GM21619 (cell line): Measurements from ENCODE around the gene REG1B.
"Not testable (repeated sequence)": the region's sequence is repeated elsewhere in the genome, so short reads cannot be mapped to it uniquely, and the experiment has no call there.

Source experiments
- ATAC-seq: cut with Tn5 transposase; IDR thresholded peaks from one replicate; pipeline ENCODE4 v1.9.1; 2021; ENCODE audit not compliant: unreplicated experiment

The REG1B gene

DNA sequence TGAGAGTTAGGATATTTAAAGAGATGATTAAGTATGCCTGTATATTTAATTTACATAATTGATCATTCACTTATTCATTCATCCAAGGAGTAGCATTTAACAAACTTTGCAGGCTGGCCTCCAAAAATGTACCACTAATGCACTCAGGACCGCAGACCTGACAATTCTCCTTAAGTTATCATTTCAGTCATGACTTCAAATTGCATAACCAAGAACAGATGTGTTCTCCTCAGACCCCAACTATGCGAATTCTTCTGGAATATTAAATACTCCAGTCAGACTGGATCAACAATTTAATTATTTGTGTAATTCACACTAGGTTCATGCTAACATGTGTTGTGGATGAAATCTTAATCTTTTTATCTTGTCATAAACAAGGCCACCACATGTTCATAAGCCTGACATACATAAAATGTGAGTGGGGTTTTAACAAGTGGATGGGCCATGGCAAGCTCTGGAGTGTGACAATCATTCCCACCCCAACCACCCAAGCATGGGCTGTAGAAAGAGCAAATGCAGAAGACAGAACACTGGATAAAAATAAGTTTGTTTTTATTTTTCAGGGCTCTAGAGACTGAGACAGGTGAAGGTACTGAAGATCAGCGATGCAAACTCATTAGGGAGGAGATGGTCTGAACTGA is 3.2 kb downstream of the REG1B start:
- no peak for ATAC-seq

DNA sequence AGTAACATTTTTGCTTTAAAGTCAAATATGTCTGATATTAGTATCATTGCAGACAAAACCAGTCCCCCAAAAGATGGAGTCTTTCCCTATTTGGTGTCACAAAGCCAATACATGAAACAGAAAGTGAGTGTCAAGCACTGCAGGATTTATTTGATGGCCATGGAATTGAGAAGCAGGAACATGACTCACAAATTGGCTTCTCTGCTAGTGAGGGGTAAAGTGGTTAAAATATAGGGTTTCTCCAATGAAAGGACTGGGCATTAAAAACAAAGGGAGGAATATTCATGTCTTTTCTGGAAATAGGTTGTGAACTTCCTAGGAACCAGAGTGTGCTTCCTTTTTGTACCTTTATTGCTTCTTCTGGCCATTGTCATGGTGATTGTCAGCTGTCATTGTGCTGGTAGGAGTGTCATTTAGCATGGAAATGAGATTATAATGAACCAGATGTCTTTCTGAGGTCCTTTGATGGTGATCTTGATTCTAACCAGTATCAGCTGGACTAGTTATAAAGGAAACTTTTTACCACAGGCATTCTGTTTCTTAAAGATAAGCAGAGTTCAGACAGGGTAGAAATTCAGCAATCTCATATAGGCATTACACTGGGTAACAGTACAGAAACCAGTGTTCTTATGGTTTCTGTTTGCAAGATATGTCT is 4.1 kb downstream of the REG1B start:
- ATAC-seq: no peak

DNA sequence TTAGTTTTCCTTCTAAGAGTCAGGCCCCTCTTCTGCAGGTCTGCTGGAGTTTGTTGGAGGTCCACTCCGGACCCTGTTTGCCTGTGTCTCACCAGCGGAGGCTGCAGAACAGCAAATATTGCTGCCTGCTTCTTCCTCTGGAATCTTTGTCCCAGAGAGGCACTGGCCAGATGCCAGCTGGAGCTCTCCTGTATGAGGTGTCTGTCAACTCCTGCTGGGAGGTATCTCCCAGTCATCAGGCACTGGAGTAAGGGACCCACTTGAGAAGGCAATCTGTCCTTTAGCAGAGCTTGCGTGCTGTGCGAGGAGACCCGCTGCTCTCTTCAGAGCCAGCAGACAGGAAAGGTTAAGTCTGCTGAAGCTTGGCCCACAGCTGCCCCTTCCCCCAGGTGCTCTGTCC is 4.8 kb downstream of the REG1B start:
- no peak for ATAC-seq

DNA sequence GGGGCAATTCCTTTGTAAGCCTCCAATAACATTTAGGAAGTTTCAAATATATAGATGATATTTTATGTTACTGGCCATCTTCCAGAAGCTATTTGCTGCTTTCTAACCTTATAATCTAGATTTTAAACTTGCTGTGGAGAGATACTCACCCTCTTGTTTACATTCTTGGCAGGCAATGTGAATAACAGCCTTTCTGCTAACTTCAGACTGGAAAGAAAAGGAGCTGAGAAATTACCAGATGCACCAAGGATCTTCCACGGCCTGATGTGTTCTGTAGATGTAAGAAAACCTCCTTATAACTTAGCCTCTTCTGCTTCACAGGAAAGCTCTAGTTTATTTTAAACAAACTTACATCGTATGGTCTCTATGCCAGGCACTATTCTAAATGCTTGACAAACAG is 16.7 kb downstream of the REG1B start:
- no peak for ATAC-seq

DNA sequence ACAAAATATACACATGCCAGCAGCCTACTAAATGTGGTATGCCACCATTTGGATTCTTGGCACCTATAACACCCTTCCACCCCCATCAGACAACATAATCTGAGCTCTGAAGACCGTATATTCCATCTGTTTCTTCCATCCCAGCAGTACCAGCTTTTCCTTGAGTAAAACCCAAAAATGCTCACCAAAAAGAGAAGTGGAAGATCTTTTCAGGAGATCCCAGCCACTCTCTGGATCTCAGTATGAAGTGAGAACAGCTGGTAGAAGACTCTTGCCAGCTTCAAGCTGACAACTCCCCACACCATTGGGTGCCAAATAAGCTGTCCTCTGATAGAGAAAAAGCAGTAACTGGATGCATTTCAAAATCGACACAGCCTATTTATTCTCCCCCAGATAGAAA is 22.6 kb downstream of the REG1B start:
- ATAC-seq: no peak

DNA sequence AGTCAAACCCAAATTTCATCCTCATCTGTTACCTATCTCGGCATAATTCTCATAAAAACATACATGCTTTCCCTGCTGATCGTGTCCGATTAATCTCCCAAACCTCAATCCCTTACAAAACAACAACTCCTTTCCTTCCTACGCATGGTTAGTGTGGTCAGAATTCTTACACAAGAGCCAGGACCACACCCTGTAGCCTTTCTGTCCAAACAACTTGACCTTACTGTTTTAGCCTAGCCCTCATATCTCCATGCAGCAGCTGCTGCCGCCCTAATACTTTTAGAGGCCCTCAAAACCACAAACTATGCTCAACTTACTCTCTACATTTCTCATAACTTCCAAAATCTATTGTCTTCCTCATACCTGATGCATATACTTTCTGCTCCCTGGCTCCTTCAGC is 33.0 kb downstream of the REG1B start:
- ATAC-seq: not testable (repeated sequence)

DNA sequence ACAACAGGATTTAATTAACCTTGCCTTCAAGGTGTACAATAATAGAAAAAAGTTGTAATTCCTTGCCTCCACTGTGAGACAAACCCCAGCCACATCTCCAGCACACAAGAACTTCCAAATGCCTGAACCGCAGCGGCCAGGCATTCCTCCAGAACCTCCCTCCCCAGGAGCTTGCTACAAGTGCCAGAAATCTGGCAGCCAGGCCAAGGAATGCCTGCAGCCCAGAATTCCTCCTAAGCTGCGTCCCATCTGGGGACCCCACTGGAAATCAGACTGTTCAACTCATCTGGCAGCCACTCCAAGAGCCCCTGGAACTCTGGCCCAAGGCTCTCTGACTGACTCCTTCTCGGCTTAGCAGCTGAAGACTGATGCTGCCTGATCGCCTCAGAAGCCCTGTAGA is 34.3 kb downstream of the REG1B start:
- ATAC-seq: not testable (repeated sequence)

DNA sequence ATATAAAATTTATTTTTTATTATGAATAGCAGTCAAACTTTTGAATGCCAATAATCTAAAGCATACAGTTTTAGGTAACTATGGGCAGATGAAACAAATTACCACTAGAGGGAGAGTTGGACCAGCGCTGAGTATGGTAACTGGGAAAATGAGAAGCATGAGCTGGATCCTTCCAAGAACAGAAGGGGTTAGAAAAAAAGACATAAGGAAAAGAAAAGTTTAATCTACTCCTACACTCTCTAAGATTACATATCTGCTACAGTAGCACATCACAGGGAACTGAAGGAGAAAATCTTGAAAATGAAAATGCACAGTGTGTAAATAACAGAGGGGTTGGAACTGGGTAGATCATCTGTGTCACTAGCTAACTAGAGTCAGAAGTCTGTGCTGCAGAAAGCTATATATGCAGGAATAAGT is 46.8 kb downstream of the REG1B start:
- no peak for ATAC-seq

DNA sequence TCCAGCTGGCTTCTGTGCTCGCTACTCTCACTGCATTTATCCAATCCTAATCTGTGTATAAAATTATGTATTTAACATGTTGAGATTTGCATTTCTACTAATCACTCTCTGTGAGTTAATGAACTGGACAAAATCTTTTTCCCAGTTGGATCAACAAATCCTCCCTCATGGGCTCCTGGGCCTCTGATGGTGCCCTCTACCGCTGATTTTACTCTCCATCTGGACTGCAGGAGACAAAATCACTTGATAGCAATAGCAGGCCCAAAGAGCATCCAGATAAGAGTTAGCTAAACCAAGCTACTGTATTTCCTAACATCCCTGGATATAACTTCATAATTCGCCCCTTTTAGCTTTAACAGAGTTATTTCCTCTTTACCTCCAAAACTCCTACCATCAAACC is 47.8 kb downstream of the REG1B start:
- ATAC-seq: no peak
